GM12878 (cell line): Measurements from ENCODE around the gene ACOT13. TPM values are rescaled to one million over a fixed set of nuclear protein-coding genes. Genes with fewer than 3 reads are reported as not detected.
"Not testable (repeated sequence)": the region's sequence is repeated elsewhere in the genome, so short reads cannot be mapped to it uniquely, and the experiment has no call there.

Source experiments
- ATAC-seq: fragments of 200-7000 bp; cut with Tn5 transposase; 3 replicates; pipeline ENCODE4 v1.9.1; 2020; ENCODE audit warnings: mild to moderate bottlenecking, moderate library complexity
- BruUV-seq: library from RNA; stranded (reverse); fragments of 400-500 nt; replicated peaks from 2 replicates; lab custom pipeline; 2021; lab: Mats Ljungman, UMichigan
- CTCF ChIA-PET: fragments of 300-600 bp; sonication (Branson Sonifier 250); formaldehyde crosslinking; extraction: SDS; loops from one replicate; lab custom pipeline; 2021; ENCODE audit warnings: inconsistent platforms; lab: Yijun Ruan, JAX
- POLR2A ChIA-PET: fragments of 350-600 bp; formaldehyde crosslinking; extraction: SDS; loops from one replicate; lab custom pipeline; 2021; ENCODE audit warnings: inconsistent platforms; lab: Charles Lee
- RAD21 ChIA-PET: fragments of 300-600 bp; sonication (Branson Sonifier 250); formaldehyde crosslinking; loops from one replicate; lab custom pipeline; 2023; ENCODE audit warnings: antibody characterized with exemption; ENCODE audit not compliant: unreplicated experiment; lab: Charles Lee
- SMC1A ChIA-PET: fragments of 300-600 bp; sonication (Branson Sonifier 250); formaldehyde crosslinking; loops from one replicate; lab custom pipeline; 2023; ENCODE audit not compliant: unreplicated experiment, uncharacterized antibody; lab: Charles Lee
- DNase-seq: peaks from one replicate; pipeline ENCODE4 v3.0.0-alpha.2; 2011; ENCODE audit warnings: low read depth, low spot score
- FAIRE-seq: peaks from 3 replicates; lab custom pipeline; 2011; peaks lifted over from hg19 to GRCh38; lab: Jason Lieb, UNC
- H2AFZ ChIP-seq: 2 replicates; pipeline ENCODE4 v1.6.0; 2011; ENCODE audit warnings: low read depth, low read length, control low read depth; ENCODE audit not compliant: control insufficient read depth
- H3K27ac ChIP-seq: 2 replicates; pipeline ENCODE4 v1.5.1; 2011; ENCODE audit warnings: control low read depth; ENCODE audit not compliant: control insufficient read depth, insufficient read depth
- H3K27me3 ChIP-seq, 2 experiments: replicated peaks in 1 of 2; 2 replicates each; pipeline versions ENCODE4 v1.6.0 to v1.6.1; 2011; ENCODE audit warnings: low read length in 1 of 2; ENCODE audit not compliant: control insufficient read depth in 2 of 2, insufficient read depth in 2 of 2
- H3K36me3 ChIP-seq, 2 experiments: 2 replicates each; pipeline ENCODE4 v1.5.1; 2011; ENCODE audit warnings: low read length in 1 of 2; ENCODE audit not compliant: control insufficient read depth in 2 of 2, insufficient read depth in 2 of 2
- H3K4me1 ChIP-seq: 2 replicates; pipeline ENCODE4 v1.6.1; 2011; ENCODE audit warnings: mild to moderate bottlenecking, low read length, moderate library complexity, mixed read lengths; ENCODE audit not compliant: control insufficient read depth, insufficient read depth
- H3K4me2 ChIP-seq: 2 replicates; pipeline ENCODE4 v1.6.0; 2011; ENCODE audit warnings: control low read depth; ENCODE audit not compliant: control insufficient read depth, insufficient read depth
- H3K4me3 ChIP-seq: fragments of 200-600 bp; sonication (generic); 2 replicates; pipeline ENCODE4 v1.5.1; 2016
- H3K79me2 ChIP-seq: 2 replicates; pipeline ENCODE4 v1.6.0; 2011; ENCODE audit warnings: low read length; ENCODE audit not compliant: control insufficient read depth, insufficient read depth
- H3K9ac ChIP-seq: 2 replicates; pipeline ENCODE4 v1.8.0; 2011; ENCODE audit warnings: low read length, control low read depth, mixed read lengths; ENCODE audit not compliant: control insufficient read depth, insufficient read depth
- H3K9me3 ChIP-seq: replicated peaks from 3 replicates; pipeline ENCODE4 v1.5.1; 2011; ENCODE audit warnings: mild to moderate bottlenecking, low read length; ENCODE audit not compliant: control insufficient read depth, insufficient read depth
- H4K20me1 ChIP-seq: 2 replicates; pipeline ENCODE4 v1.6.0; 2011; ENCODE audit not compliant: control insufficient read depth, insufficient read depth
- CREB1 ChIP-seq: IDR thresholded peaks from 2 replicates; pipeline ENCODE4 v1.6.1; 2012; ENCODE audit warnings: low read depth, mild to moderate bottlenecking, inconsistent platforms
- NFYB ChIP-seq: IDR thresholded peaks from 2 replicates; pipeline ENCODE4 v1.6.1; 2011; ENCODE audit warnings: low read depth, mild to moderate bottlenecking, low read length, improper control_type of control experiment, moderate library complexity; ENCODE audit not compliant: insufficient read depth
- RAD51 ChIP-seq: fragments of 450-650 bp; IDR thresholded peaks from 2 replicates; pipeline ENCODE4 v1.6.1; 2016; ENCODE audit warnings: moderate library complexity, mild to moderate bottlenecking, inconsistent platforms
- WGBS: methylation state at CpG from one replicate; pipeline ENCODE4 v1.1.6; 2016; ENCODE audit warnings: low lambda C conversion rate; ENCODE audit not compliant: insufficient replicate concordance, insufficient coverage; ENCODE audit errors: missing lambda C conversion rate; 5-methylcytosine and 5-hydroxymethylcytosine counted together
- in situ Hi-C: fragments of 300-500 bp; cut with MboI; formaldehyde crosslinking; loops from 9 replicates; pipeline ENCODE4 v1.14.3; 2018; ENCODE audit warnings: mixed read lengths
- intact Hi-C: fragments of 100-400 bp; cut with micrococcal nuclease; formaldehyde crosslinking; loops from one replicate; pipeline ENCODE4 v1.14.2; 2022; ENCODE audit not compliant: unreplicated experiment
- polyA plus RNA-seq, 11 experiments: library from polyadenylated mRNA; depleted of rRNA in 4 of 11; unstranded in 6 of 11; stranded (reverse) in 5 of 11; fragments of >200 nt; fragmentation: Nextera tagmentation in 4 of 11; fragmentation: Illumina TruSeq in 1 of 11; extraction: Ambion mirVana in 4 of 11; extraction: Trizol in 1 of 11; gene quantifications; 1 replicate in 1 of 11; 2 replicates in 10 of 11; pipeline versions ENCODE4 v1.2.1 to v1.2.3, GENCODE V29; 2011 to 2016; ENCODE audit warnings: inconsistent platforms in 2 of 11, missing spikeins in 2 of 11, low read depth in 1 of 11
- total RNA-seq, 4 experiments: library from RNA; depleted of rRNA in 3 of 4; stranded (reverse); fragments of >200 nt in 3 of 4; fragmentation: Illumina TruSeq in 1 of 4; extraction: Trizol in 1 of 4; gene quantifications; 2 replicates each; pipeline versions ENCODE4 v1.2.1 to v1.2.3, GENCODE V29; 2013 to 2021
- TF ChIP-seq, protein P1 (sequence below): fragments of 450-650 bp; formaldehyde crosslinking; IDR thresholded peaks from 2 replicates; pipeline ENCODE4 v1.4.0; 2020; ENCODE audit warnings: mild to moderate bottlenecking, moderate library complexity
- TF ChIP-seq, protein P2 (sequence below): IDR thresholded peaks from 2 replicates; pipeline ENCODE4 v1.6.1; 2012; ENCODE audit warnings: low read length, inconsistent platforms
- TF ChIP-seq, protein P3 (sequence below): fragments of 450-650 bp; IDR thresholded peaks from 2 replicates; pipeline ENCODE4 v1.6.1; 2017; ENCODE audit warnings: mild to moderate bottlenecking

The ACOT13 gene
- total and polyA plus RNA-seq, 10 of the 15 experiments (the other 5 are each of a cell fraction or from before 2014, with no cell fraction given) = 6.0 to 60.6 (median 36.6) TPM

DNA sequence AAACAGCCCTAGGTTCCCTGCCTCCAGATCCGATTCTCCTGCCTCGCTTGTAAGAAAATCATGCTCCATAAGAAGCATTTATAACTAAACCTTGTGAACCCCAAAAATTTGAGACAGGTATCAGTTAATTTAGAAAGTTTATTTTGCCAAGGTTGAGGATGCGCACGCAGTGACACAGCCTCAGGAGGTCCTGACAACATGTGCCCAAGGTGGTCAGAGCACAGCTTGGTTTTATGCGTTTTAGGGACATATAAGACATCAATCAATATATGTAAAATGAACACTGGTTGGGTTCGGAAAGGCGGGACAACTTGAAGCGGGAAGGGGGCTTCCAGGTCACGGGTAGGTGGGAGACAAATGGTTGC lies 2.1 kb downstream of the ACOT13 start:
- BruUV-seq = no TSS peak
- RAD21 ChIA-PET = no interaction called here
- Histone ChIP-seq H3K36me3 (peaks cover 0 to 10% of the 10 kb centered on the region in 2 experiments; a peak in 1 of 4 replicates), H3K79me2 (peaks cover 37% of the 10 kb centered on the region), H3K9me3 (peaks cover 1% of the 10 kb centered on the region; the same call in 1 of the 3 replicates), H3K4me3 (no peak overlapping the region), H3K27me3 (no peaks in the 10 kb centered on the region), H3K9ac (no peak overlapping the region), H3K27ac (no peak overlapping the region), H2AFZ (no peak overlapping the region), H4K20me1 (no peaks in the 10 kb centered on the region), H3K4me2 (no peak overlapping the region), H3K4me1 (peaks cover 10% of the 10 kb centered on the region)
- WGBS = 92% methylated on average over 9 of the region's 9 CpGs
- TF ChIP-seq RAD51 = no peak
- TF ChIP-seq, protein P1, sequence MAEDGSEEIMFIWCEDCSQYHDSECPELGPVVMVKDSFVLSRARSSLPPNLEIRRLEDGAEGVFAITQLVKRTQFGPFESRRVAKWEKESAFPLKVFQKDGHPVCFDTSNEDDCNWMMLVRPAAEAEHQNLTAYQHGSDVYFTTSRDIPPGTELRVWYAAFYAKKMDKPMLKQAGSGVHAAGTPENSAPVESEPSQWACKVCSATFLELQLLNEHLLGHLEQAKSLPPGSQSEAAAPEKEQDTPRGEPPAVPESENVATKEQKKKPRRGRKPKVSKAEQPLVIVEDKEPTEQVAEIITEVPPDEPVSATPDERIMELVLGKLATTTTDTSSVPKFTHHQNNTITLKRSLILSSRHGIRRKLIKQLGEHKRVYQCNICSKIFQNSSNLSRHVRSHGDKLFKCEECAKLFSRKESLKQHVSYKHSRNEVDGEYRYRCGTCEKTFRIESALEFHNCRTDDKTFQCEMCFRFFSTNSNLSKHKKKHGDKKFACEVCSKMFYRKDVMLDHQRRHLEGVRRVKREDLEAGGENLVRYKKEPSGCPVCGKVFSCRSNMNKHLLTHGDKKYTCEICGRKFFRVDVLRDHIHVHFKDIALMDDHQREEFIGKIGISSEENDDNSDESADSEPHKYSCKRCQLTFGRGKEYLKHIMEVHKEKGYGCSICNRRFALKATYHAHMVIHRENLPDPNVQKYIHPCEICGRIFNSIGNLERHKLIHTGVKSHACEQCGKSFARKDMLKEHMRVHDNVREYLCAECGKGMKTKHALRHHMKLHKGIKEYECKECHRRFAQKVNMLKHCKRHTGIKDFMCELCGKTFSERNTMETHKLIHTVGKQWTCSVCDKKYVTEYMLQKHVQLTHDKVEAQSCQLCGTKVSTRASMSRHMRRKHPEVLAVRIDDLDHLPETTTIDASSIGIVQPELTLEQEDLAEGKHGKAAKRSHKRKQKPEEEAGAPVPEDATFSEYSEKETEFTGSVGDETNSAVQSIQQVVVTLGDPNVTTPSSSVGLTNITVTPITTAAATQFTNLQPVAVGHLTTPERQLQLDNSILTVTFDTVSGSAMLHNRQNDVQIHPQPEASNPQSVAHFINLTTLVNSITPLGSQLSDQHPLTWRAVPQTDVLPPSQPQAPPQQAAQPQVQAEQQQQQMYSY (CRISPR knock-in tag) = no peak
- TF ChIP-seq, protein P2, sequence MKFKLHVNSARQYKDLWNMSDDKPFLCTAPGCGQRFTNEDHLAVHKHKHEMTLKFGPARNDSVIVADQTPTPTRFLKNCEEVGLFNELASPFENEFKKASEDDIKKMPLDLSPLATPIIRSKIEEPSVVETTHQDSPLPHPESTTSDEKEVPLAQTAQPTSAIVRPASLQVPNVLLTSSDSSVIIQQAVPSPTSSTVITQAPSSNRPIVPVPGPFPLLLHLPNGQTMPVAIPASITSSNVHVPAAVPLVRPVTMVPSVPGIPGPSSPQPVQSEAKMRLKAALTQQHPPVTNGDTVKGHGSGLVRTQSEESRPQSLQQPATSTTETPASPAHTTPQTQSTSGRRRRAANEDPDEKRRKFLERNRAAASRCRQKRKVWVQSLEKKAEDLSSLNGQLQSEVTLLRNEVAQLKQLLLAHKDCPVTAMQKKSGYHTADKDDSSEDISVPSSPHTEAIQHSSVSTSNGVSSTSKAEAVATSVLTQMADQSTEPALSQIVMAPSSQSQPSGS = no peak
- TF ChIP-seq, protein P3, sequence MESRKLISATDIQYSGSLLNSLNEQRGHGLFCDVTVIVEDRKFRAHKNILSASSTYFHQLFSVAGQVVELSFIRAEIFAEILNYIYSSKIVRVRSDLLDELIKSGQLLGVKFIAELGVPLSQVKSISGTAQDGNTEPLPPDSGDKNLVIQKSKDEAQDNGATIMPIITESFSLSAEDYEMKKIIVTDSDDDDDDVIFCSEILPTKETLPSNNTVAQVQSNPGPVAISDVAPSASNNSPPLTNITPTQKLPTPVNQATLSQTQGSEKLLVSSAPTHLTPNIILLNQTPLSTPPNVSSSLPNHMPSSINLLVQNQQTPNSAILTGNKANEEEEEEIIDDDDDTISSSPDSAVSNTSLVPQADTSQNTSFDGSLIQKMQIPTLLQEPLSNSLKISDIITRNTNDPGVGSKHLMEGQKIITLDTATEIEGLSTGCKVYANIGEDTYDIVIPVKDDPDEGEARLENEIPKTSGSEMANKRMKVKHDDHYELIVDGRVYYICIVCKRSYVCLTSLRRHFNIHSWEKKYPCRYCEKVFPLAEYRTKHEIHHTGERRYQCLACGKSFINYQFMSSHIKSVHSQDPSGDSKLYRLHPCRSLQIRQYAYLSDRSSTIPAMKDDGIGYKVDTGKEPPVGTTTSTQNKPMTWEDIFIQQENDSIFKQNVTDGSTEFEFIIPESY = no peak
- TF ChIP-seq CREB1 = no peak
- no peak for TF ChIP-seq NFYB
- FAIRE-seq = no peak
- POLR2A ChIA-PET = no interaction called here
- CTCF ChIA-PET = no interaction called here
- intact Hi-C loops = no loop called here
- ATAC-seq = no peak
- in situ Hi-C loops = no loop called here
- SMC1A ChIA-PET = interaction anchor here (1.1 to 1.6 kb wide), 2 partner anchors 14 to 48 kb away, joined by 4 read pairs; no protein-coding TSS in a partner anchor
- DNase-seq = no peak

DNA sequence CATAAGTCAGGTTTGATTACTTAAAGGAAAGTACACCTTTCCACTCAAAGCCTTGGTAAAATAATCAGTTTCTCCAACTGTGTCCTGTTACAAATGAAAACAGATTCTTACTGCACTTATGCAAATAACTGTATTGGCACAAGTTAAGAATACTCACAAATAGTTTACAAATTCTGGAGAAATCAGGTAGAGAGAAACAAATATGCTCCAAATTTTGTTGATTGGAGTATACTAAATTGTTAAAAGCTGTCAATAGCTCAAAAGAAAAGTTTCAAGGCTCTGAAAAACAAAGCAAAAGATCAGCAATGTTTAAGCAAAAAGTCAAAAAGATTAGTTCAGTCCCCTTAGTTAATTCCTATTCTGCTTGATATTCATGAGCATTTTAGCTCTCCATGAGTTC lies 3.6 kb downstream of the ACOT13 start:
- BruUV-seq, H2AFZ ChIP-seq, CTCF ChIA-PET, H3K4me3 ChIP-seq, RAD21 ChIA-PET, ATAC-seq, in situ Hi-C loops, DNase-seq, FAIRE-seq, H3K9me3 ChIP-seq, H3K27ac ChIP-seq, H3K36me3 ChIP-seq, H3K4me2 ChIP-seq, H3K9ac ChIP-seq, H4K20me1 ChIP-seq, H3K4me1 ChIP-seq, H3K27me3 ChIP-seq, intact Hi-C loops: not testable (repeated sequence)
- ChIA-PET SMC1A (interaction anchor here (0.6 to 1.6 kb wide), 2 partner anchors 11 to 16 kb away, joined by 3 to 4 read pairs; no protein-coding TSS in a partner anchor), POLR2A (interaction anchor here (0.6 kb wide), 1 partner anchor 476 kb away, joined by 3 read pairs; no protein-coding TSS in a partner anchor)
- H3K79me2 ChIP-seq = peaks cover 23% of the 10 kb centered on the region
